ENCODE data around the gene ITK.

The ITK gene

DNA sequence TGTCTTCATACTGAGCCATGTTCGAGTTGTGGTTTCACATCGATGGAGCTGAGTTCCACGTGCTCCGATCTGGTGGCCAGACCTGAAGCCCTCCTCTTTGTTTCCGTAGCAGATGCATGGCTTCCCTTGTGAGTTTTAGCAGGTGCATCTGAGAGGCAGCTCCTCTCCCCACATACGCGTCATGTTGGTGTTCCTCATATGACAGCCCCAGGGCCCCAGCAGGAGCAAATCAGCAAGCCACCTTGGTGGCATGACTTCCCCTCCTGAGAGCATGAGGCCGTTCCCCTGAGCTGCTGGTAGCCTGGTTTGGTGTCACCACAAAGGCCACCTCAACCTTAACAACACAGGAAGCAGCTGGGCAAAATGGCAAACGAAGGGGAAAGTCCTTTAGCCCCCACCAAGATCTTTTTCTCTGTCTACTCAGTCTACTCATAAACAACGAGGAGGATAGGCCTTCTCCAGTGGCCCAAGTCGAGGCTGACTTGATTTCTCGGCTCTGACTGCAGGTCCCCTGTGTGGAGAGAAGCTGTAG, 91.2 kb downstream of the ITK start:
- TF ChIP-seq, protein P1, sequence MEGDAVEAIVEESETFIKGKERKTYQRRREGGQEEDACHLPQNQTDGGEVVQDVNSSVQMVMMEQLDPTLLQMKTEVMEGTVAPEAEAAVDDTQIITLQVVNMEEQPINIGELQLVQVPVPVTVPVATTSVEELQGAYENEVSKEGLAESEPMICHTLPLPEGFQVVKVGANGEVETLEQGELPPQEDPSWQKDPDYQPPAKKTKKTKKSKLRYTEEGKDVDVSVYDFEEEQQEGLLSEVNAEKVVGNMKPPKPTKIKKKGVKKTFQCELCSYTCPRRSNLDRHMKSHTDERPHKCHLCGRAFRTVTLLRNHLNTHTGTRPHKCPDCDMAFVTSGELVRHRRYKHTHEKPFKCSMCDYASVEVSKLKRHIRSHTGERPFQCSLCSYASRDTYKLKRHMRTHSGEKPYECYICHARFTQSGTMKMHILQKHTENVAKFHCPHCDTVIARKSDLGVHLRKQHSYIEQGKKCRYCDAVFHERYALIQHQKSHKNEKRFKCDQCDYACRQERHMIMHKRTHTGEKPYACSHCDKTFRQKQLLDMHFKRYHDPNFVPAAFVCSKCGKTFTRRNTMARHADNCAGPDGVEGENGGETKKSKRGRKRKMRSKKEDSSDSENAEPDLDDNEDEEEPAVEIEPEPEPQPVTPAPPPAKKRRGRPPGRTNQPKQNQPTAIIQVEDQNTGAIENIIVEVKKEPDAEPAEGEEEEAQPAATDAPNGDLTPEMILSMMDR (IDR thresholded peaks at IDR 0.05) = no peak
- Histone ChIP-seq H3K27ac (no peak overlapping the region), H3K36me3 (no peaks in the 10 kb centered on the region), H3K4me1 (peaks cover 0 to 3% (median 2%) of the 10 kb centered on the region in 4 donors), H3K27me3 (no peaks in the 10 kb centered on the region), H3K9me3 (no peaks in the 10 kb centered on the region), H3K4me3 (no peak overlapping the region)
- DNase-seq = no peak
- intact Hi-C loops (cut with DNase I; ENCODE audit: low total_unique reads) = no loop called here

DNA sequence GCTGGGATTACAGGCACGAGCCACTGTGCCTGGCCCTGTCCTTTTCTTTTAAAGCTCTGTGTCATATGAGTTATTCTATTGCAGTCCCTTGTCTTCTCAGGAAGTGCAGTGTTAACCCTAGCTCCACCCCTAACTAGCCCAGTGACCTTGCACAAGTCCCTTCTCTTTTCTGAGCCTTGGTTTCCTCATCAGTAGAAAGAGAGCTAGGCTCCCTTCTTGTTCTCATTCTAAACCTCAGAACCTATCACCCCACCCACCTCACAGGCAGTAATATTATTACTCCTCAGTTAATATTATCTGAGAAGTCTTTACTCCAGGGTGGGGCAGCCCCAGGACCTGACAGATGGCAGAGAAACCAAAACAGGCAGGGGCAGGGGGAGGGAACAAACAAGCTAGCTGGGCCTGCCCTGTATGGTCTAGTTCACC, 92.5 kb downstream of the ITK start:
- Histone ChIP-seq H3K27me3 (no peaks in the 10 kb centered on the region), H3K36me3 (no peaks in the 10 kb centered on the region), H3K4me1 (no peaks in the 10 kb centered on the region), H3K9me3 (no peaks in the 10 kb centered on the region), H3K4me3 (no peak overlapping the region), H3K27ac (no peak overlapping the region)
- TF ChIP-seq, protein P1 (IDR thresholded peaks at IDR 0.05) = no peak
- intact Hi-C loops (cut with DNase I; ENCODE audit: low total_unique reads) = no loop called here
- DNase-seq = no peak

DNA sequence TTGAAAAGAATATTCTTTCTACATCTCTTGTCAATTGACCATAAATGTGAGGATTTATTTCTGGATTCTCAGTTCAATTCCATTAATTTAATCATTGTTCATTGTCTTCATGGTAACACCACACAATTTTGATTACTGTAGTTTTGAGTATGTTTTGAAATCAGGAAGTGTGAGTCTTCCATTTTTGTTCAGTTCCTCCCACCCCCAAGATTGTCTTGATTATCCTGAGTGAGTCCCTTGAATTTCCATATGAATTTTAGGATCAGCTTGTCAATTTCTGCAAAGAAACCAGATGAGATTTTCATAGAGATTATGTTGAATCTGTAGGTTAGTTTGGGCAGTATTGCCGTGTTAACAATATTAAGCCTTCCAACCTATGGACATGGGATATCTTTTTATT, 94.8 kb downstream of the ITK start:
- DNase-seq = no peak
- Histone ChIP-seq H3K27ac (no peak overlapping the region), H3K36me3 (no peaks in the 10 kb centered on the region), H3K4me3 (no peak overlapping the region), H3K4me1 (no peaks in the 10 kb centered on the region), H3K9me3 (no peaks in the 10 kb centered on the region), H3K27me3 (no peaks in the 10 kb centered on the region)
- TF ChIP-seq, protein P1 (IDR thresholded peaks at IDR 0.05) = no peak
- intact Hi-C loops (cut with DNase I; ENCODE audit: low total_unique reads) = no loop called here

DNA sequence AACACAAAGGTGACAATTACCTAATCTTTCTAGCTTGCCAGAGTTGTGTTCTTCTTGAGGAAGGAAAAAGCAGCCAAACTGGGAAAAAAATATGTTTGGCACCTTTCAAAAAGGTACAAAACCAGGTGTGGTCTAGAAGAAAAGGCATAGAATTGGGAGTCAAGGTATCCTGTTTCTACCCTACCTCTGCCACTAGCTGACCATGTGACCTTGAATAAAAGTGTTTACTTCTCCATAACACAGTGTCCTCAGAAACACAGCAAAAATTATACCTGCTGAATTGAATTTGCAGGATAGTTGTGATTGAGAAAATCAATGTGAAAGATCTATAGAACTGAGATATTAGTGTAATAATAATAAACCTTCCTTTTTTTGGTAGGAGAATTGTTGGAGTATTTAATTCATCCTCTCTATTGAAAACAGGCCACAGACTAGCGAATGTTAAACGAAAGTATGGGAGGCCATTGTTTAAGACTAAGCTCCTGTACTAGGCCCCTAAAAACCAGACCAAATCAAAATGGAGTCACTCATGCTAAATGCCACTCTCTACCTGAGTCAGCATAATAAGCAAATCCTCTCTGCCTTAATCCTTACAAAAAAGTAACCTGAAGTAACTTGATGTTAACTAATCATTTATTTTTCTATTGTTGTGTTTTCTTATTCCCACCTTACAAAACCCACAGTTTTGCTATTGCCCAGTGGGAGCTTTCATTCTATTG, 97.8 kb downstream of the ITK start:
- DNase-seq = no peak
- no peak overlapping the region for H3K27ac ChIP-seq
- no peaks in the 10 kb centered on the region for H3K4me1 ChIP-seq
- TF ChIP-seq, protein P1 (IDR thresholded peaks at IDR 0.05) = no peak
- H3K9me3 ChIP-seq = no peaks in the 10 kb centered on the region
- no peaks in the 10 kb centered on the region for H3K27me3 ChIP-seq
- intact Hi-C loops (cut with DNase I; ENCODE audit: low total_unique reads) = no loop called here
- H3K36me3 ChIP-seq = no peaks in the 10 kb centered on the region
- no peak overlapping the region for H3K4me3 ChIP-seq

DNA sequence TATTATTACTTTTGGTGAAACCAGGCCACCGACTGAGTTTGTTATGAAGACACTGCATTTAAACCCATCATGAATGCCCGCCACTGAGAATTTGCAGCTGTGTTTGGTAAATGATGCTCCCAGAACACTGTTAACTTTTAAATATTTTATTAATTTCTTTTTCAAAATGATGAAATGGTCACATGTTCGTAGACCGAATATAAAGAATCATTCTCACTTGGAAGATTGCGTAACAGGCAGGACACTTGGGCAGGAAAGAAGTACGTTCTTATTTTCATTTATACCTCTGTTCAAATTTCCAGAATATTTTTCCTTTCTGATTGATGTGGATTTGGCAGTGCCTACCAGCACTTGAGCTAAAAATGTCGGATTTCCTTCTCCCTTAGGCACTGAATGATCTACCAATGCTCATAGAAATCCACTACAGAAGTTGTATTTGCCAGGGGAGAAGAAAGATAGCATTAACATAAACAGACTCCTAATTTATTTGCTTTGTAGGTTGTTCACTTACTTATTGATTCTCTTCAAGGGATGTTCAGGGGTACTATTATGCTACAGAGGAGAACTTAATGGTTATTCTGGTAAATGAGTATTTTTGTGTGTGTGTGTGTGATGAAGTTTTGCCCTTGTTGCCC, 99.1 kb downstream of the ITK start:
- Histone ChIP-seq H3K27ac (no peak overlapping the region), H3K36me3 (no peaks in the 10 kb centered on the region), H3K4me1 (no peaks in the 10 kb centered on the region), H3K9me3 (no peaks in the 10 kb centered on the region), H3K27me3 (no peaks in the 10 kb centered on the region), H3K4me3 (no peak overlapping the region)
- intact Hi-C loops (cut with DNase I; ENCODE audit: low total_unique reads) = no loop called here
- TF ChIP-seq, protein P1 (IDR thresholded peaks at IDR 0.05) = no peak
- no peak for DNase-seq

Data from tibial artery (tissue), 4 donors.